Neuronal stem cell (in vitro differentiated cells): Measurements from ENCODE around the gene DNAH17.
A peak's percentile ranks its signal among the peaks of the same experiment; 100 is the strongest.

Source experiments
- DNase-seq: peaks from one replicate; pipeline ENCODE4 v3.0.0-alpha.2; 2013; ENCODE audit warnings: low spot score
- H2AFZ ChIP-seq: one replicate; pipeline ENCODE4 v1.6.1; 2013; ENCODE audit warnings: mild to moderate bottlenecking, low read length, inconsistent platforms
- H2AK5ac ChIP-seq: 2 replicates; pipeline ENCODE4 v1.6.1; 2013; ENCODE audit warnings: low read depth, mild to moderate bottlenecking, inconsistent platforms, low read length, moderate library complexity, mixed read lengths
- H2BK120ac ChIP-seq: 2 replicates; pipeline ENCODE4 v1.6.1; 2013; ENCODE audit warnings: low read depth, mild to moderate bottlenecking, inconsistent platforms, low read length, moderate library complexity, mixed read lengths
- H2BK12ac ChIP-seq: one replicate; pipeline ENCODE4 v1.6.1; 2013; ENCODE audit warnings: low read length, inconsistent platforms
- H2BK15ac ChIP-seq: 2 replicates; pipeline ENCODE4 v1.6.1; 2013; ENCODE audit warnings: mild to moderate bottlenecking, low read length, inconsistent platforms, mixed read lengths
- H2BK5ac ChIP-seq: one replicate; pipeline ENCODE4 v1.6.1; 2013; ENCODE audit warnings: inconsistent platforms, mild to moderate bottlenecking, low read length, moderate library complexity
- H3K14ac ChIP-seq: one replicate; pipeline ENCODE4 v1.6.1; 2013; ENCODE audit warnings: low read length, inconsistent platforms
- H3K18ac ChIP-seq: 2 replicates; pipeline ENCODE4 v1.6.1; 2013; ENCODE audit warnings: low read length, inconsistent platforms
- H3K23ac ChIP-seq: 2 replicates; pipeline ENCODE4 v1.6.1; 2013; ENCODE audit warnings: low read depth, mild to moderate bottlenecking, mixed read lengths, low read length, inconsistent platforms; ENCODE audit not compliant: poor library complexity
- H3K27ac ChIP-seq: replicated peaks from 3 replicates; pipeline ENCODE4 v1.5.1; 2013; ENCODE audit warnings: low read length, inconsistent platforms
- H3K27me3 ChIP-seq, 3 experiments: 2 replicates each; pipeline ENCODE4 v1.6.1; 2013; ENCODE audit warnings: low read length in 3 of 3, mild to moderate bottlenecking in 2 of 3, inconsistent platforms in 1 of 3, low read depth in 1 of 3, mixed read lengths in 1 of 3, moderate library complexity in 1 of 3; ENCODE audit not compliant: control insufficient read depth in 3 of 3, insufficient read depth in 3 of 3
- H3K36me3 ChIP-seq, 2 donors: replicated peaks in 1 of 2; 2 replicates each; pipeline ENCODE4 v1.6.1; 2013; ENCODE audit warnings: low read length in 2 of 2; ENCODE audit not compliant: control insufficient read depth in 2 of 2, insufficient read depth in 2 of 2
- H3K4ac ChIP-seq: 2 replicates; pipeline ENCODE4 v1.6.1; 2013; ENCODE audit warnings: inconsistent platforms, mild to moderate bottlenecking, low read length, moderate library complexity
- H3K4me1 ChIP-seq, 2 donors: 1 replicate in 1 of 2; 2 replicates in 1 of 2; pipeline ENCODE4 v1.6.1; 2013; ENCODE audit warnings: low read length in 2 of 2, low read depth in 1 of 2; ENCODE audit not compliant: control insufficient read depth in 2 of 2, insufficient read depth in 1 of 2
- H3K4me2 ChIP-seq: one replicate; pipeline ENCODE4 v1.6.1; 2013; ENCODE audit warnings: mild to moderate bottlenecking, low read length, inconsistent platforms; ENCODE audit not compliant: insufficient read depth, poor library complexity, severe bottlenecking
- H3K4me3 ChIP-seq, 2 donors: 2 replicates each; pipeline ENCODE4 v1.5.1; 2013; ENCODE audit warnings: low read length in 2 of 2, mild to moderate bottlenecking in 2 of 2, inconsistent platforms in 1 of 2, moderate library complexity in 1 of 2
- H3K79me1 ChIP-seq: one replicate; pipeline ENCODE4 v1.6.1; 2013; ENCODE audit warnings: low read depth, mild to moderate bottlenecking, inconsistent platforms, low read length, moderate library complexity
- H3K9ac ChIP-seq: one replicate; pipeline ENCODE4 v1.6.1; 2013; ENCODE audit warnings: mild to moderate bottlenecking, low read depth, low read length, inconsistent platforms; ENCODE audit not compliant: poor library complexity
- H3K9me3 ChIP-seq, 2 donors: replicated peaks in 1 of 2; 2 replicates each; pipeline versions ENCODE3 to v1.6.1; 2013; ENCODE audit warnings: low read length in 2 of 2, mild to moderate bottlenecking in 2 of 2, inconsistent platforms in 1 of 2, low read depth in 1 of 2, mixed read lengths in 1 of 2, moderate library complexity in 1 of 2; ENCODE audit not compliant: control insufficient read depth in 2 of 2, insufficient read depth in 1 of 2
- H4K8ac ChIP-seq: one replicate; pipeline ENCODE4 v1.6.1; 2013; ENCODE audit warnings: low read depth, mild to moderate bottlenecking, inconsistent platforms, low read length, moderate library complexity
- H4K91ac ChIP-seq: one replicate; pipeline ENCODE4 v1.6.1; 2013; ENCODE audit warnings: low read length, low read depth, mild to moderate bottlenecking, inconsistent platforms; ENCODE audit not compliant: poor library complexity
- WGBS, 2 donors: extraction: QIAGEN DNeasy Blood & Tissue Kit; methylation state at CpG; one replicate each; pipeline ENCODE4 v1.1.7; 2013; ENCODE audit warnings: missing lambda C conversion rate in 2 of 2, mixed read lengths in 1 of 2; ENCODE audit not compliant: insufficient read length in 2 of 2, insufficient replicate concordance in 1 of 2; ENCODE audit errors: extremely low coverage in 2 of 2; 5-methylcytosine and 5-hydroxymethylcytosine counted together

The DNAH17 gene

DNA sequence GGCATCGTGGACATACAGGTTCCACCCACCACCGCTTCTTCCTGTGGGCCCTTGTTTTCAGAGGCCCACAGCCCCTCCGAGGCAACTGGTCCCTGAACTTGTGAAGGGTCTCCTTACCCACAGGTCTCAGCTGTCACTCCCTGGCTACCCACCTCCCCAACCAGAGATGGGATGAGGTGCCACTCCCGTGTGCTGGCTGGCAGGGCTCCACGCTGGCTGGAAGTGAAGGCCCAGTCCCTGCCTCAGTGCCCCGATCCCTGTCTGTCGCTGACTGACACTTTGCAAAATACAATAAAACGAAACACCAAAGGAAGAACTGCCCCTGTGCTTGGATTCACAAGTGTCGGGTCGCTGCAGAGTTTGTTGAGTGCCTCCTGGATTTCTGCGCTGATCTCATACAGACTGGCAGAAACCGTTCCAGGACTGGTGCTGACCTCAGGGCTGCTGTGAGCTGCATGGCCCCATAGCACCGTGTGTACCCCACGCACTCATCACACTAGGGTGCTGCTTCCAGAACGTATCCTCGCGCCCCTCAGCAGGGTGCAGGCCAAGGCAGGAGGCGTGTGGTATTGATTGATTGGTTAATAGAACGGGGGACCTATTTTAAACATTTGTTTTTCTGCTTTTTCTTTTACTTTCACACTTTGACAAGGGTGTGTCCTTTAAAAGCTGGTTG lies 141.7 kb downstream of the DNAH17 start:
- WGBS, 2 donors = no CpG with 5 or more reads among the region's 19 CpGs
- H3K14ac ChIP-seq = no peak overlapping the region
- peaks cover 5 to 14% of the 10 kb centered on the region in 2 donors for H3K4me1 ChIP-seq
- H3K4me2 ChIP-seq = no peak overlapping the region
- H2BK120ac ChIP-seq = no peak overlapping the region
- H2BK12ac ChIP-seq = no peak overlapping the region
- H2BK15ac ChIP-seq = no peak overlapping the region
- no peak overlapping the region for H2AFZ ChIP-seq
- no peak overlapping the region for H3K4me3 ChIP-seq
- H3K9me3 ChIP-seq = no peaks in the 10 kb centered on the region
- no peak overlapping the region for H3K23ac ChIP-seq
- H4K8ac ChIP-seq = no peak overlapping the region
- no peak overlapping the region for H2BK5ac ChIP-seq
- no peak overlapping the region for H3K4ac ChIP-seq
- no peak overlapping the region for H3K27ac ChIP-seq
- no peak overlapping the region for H3K9ac ChIP-seq
- DNase-seq = no peak
- H3K27me3 ChIP-seq = no peaks in the 10 kb centered on the region
- H2AK5ac ChIP-seq = no peak overlapping the region
- no peaks in the 10 kb centered on the region for H3K79me1 ChIP-seq
- no peak overlapping the region for H3K18ac ChIP-seq
- no peaks in the 10 kb centered on the region for H3K36me3 ChIP-seq
- H4K91ac ChIP-seq = no peak overlapping the region

- peak overlapping the region; percentile 75 for H3K14ac ChIP-seq
- WGBS, 2 donors = no CpG with 5 or more reads among the region's 18 CpGs
- H2BK12ac ChIP-seq = no peak overlapping the region
- H4K91ac ChIP-seq = no peak overlapping the region
- no peaks in the 10 kb centered on the region for H3K27me3 ChIP-seq
- no peak overlapping the region for H2BK5ac ChIP-seq
- no peaks in the 10 kb centered on the region for H3K9me3 ChIP-seq
- H3K18ac ChIP-seq = peak overlapping the region; percentile 85
- no peak overlapping the region for H2BK120ac ChIP-seq
- H3K4me2 ChIP-seq = no peak overlapping the region
- no peak overlapping the region for H2AFZ ChIP-seq
- peaks cover 5 to 14% of the 10 kb centered on the region in 2 donors for H3K4me1 ChIP-seq
- no peak overlapping the region for H3K27ac ChIP-seq
- H3K4me3 ChIP-seq = no peak overlapping the region
- no peak overlapping the region for H3K4ac ChIP-seq
- peaks cover 0 to 1% of the 10 kb centered on the region in 2 donors for H3K36me3 ChIP-seq
- no peak for DNase-seq
- no peaks in the 10 kb centered on the region for H3K79me1 ChIP-seq
- no peak overlapping the region for H3K9ac ChIP-seq
- no peak overlapping the region for H4K8ac ChIP-seq
- H3K23ac ChIP-seq = no peak overlapping the region
- H2AK5ac ChIP-seq = peak overlapping the region; percentile 88
- no peak overlapping the region for H2BK15ac ChIP-seq
These were observed 142.5 kb downstream of the DNAH17 start for GRCh38 chr17:78434455-78435329.

GRCh38 chr17:78433780-78434335 lies 143.3 kb downstream of the DNAH17 start:
- Histone ChIP-seq H2BK12ac (no peak overlapping the region), H2AFZ (no peak overlapping the region), H3K4ac (no peak overlapping the region), H2BK120ac (no peak overlapping the region), H3K79me1 (no peaks in the 10 kb centered on the region), H2BK5ac (no peak overlapping the region), H3K14ac (peak overlapping the region; percentile 39), H4K8ac (no peak overlapping the region), H4K91ac (no peak overlapping the region), H3K23ac (peak overlapping the region; percentile 52), H3K36me3 (peaks cover 6 to 10% of the 10 kb centered on the region in 2 donors), H3K4me3 (no peak overlapping the region), H3K4me1 (peaks cover 5 to 14% of the 10 kb centered on the region in 2 donors), H3K18ac (peak overlapping the region; percentile 60), H3K27me3 (no peaks in the 10 kb centered on the region), H3K4me2 (no peak overlapping the region), H3K9me3 (no peaks in the 10 kb centered on the region), H3K27ac (no peak overlapping the region), H2AK5ac (no peak overlapping the region), H2BK15ac (no peak overlapping the region), H3K9ac (no peak overlapping the region)
- no CpG with 5 or more reads among the region's 13 CpGs for WGBS, 2 donors
- no peak for DNase-seq
